ENCODE measurements around the gene PHC2.

Gene PHC2

GRCh38 chr1:33426916-33427315, 4.0 kb downstream of the PHC2 start:
- Histone ChIP-seq H3K36me3 (ENCODE audit: control insufficient read depth in 2 of 2, insufficient read depth in 1 of 2, low read length in 2 of 2) (peaks cover 0 to 9% of the 10 kb centered on the region in 2 experiments; a peak in 1 of 3 replicates), H3K27ac (ENCODE audit: extremely low read depth, low read depth, low read length) (no peak overlapping the region), H3K4me3 (ENCODE audit: low read depth, low read length) (no peak overlapping the region), H3K9me3 (ENCODE audit: control insufficient read depth, insufficient read depth, low read depth, low read length) (no peaks in the 10 kb centered on the region), H3K4me1 (ENCODE audit: control insufficient read depth, insufficient read depth, low read length) (peaks cover 4% of the 10 kb centered on the region; the same call in 1 of the 2 replicates)
- CTCF ChIA-PET: interaction anchor here (0.6 to 1.2 kb wide), 5 partner anchors 28 to 131 kb away, joined by 3 to 6 read pairs (median 4); no protein-coding TSS in a partner anchor
- no peak for TF ChIP-seq ZNF473 (tag by site-specific recombination; IDR thresholded peaks at IDR 0.05)
- no peak for TF ChIP-seq ZNF621 (tag by site-specific recombination; IDR thresholded peaks at IDR 0.05)
- TF ChIP-seq ZNF629 (tag by site-specific recombination; IDR thresholded peaks at IDR 0.05): no peak
- TF ChIP-seq PRDM10 (tag by site-specific recombination; IDR thresholded peaks at IDR 0.05): no peak
- no peak for TF ChIP-seq ZNF248 (tag by site-specific recombination; IDR thresholded peaks at IDR 0.05)
- POLR2A ChIA-PET: no interaction called here

- peaks cover 4% of the 10 kb centered on the region; the same call in 1 of the 2 replicates for H3K4me1 ChIP-seq (ENCODE audit: control insufficient read depth, insufficient read depth, low read length)
- H3K27ac ChIP-seq (ENCODE audit: extremely low read depth, low read depth, low read length): no peak overlapping the region
- no peak overlapping the region for H3K4me3 ChIP-seq (ENCODE audit: low read depth, low read length)
- POLR2A ChIA-PET: interaction anchor here (0.6 kb wide), 1 partner anchor 76 kb away, joined by 4 read pairs; no protein-coding TSS in a partner anchor
- CTCF ChIA-PET: interaction anchor here (0.8 kb wide), 1 partner anchor 29 kb away, joined by 6 read pairs; no protein-coding TSS in a partner anchor
- no peaks in the 10 kb centered on the region for H3K9me3 ChIP-seq (ENCODE audit: control insufficient read depth, insufficient read depth, low read depth, low read length)
- TF ChIP-seq ZNF580 (tag by site-specific recombination; IDR thresholded peaks at IDR 0.05) (no peak), ZBTB17 (tag by site-specific recombination; IDR thresholded peaks at IDR 0.05) (no peak), ZXDB (tag by site-specific recombination; IDR thresholded peaks at IDR 0.05) (no peak), SCRT1 (tag by site-specific recombination; IDR thresholded peaks at IDR 0.05; ENCODE audit: borderline replicate concordance) (no peak), ZNF645 (tag by site-specific recombination; IDR thresholded peaks at IDR 0.05) (no peak), ZNF248 (tag by site-specific recombination; IDR thresholded peaks at IDR 0.05) (no peak), SP7 (tag by site-specific recombination; IDR thresholded peaks at IDR 0.05) (no peak), ZNF112 (tag by site-specific recombination; IDR thresholded peaks at IDR 0.05) (no peak), ZNF423 (tag by site-specific recombination; IDR thresholded peaks at IDR 0.05) (no peak)
- H3K36me3 ChIP-seq (ENCODE audit: control insufficient read depth in 2 of 2, insufficient read depth in 1 of 2, low read length in 2 of 2): peaks cover 0 to 9% of the 10 kb centered on the region in 2 experiments; a peak in 1 of 3 replicates
Measured at GRCh38 chr1:33425900-33426299, 5.0 kb downstream of the PHC2 start.

GRCh38 chr1:33424610-33425009, 6.3 kb downstream of the PHC2 start:
- TF ChIP-seq ZNF645 (tag by site-specific recombination; IDR thresholded peaks at IDR 0.05) (no peak), ZNF654 (tag by site-specific recombination; IDR thresholded peaks at IDR 0.05; ENCODE audit: low read depth) (no peak), GLI4 (tag by site-specific recombination; IDR thresholded peaks at IDR 0.05) (no peak), FEZF1 (tag by site-specific recombination; IDR thresholded peaks at IDR 0.05) (no peak), ZNF114 (tag by site-specific recombination; IDR thresholded peaks at IDR 0.05) (no peak), ZNF140 (tag by site-specific recombination; IDR thresholded peaks at IDR 0.05) (no peak), ZFP3 (tag by site-specific recombination; IDR thresholded peaks at IDR 0.05; ENCODE audit: low read depth) (no peak), ZBTB11 (tag by site-specific recombination; conservative IDR thresholded peaks at IDR 0.05; ENCODE audit: low read depth) (no peak)
- H3K36me3 ChIP-seq (ENCODE audit: control insufficient read depth in 2 of 2, insufficient read depth in 1 of 2, low read length in 2 of 2): peaks cover 0 to 9% of the 10 kb centered on the region in 2 experiments; a peak in 1 of 3 replicates
- H3K4me3 ChIP-seq (ENCODE audit: low read depth, low read length): no peak overlapping the region
- no peaks in the 10 kb centered on the region for H3K9me3 ChIP-seq (ENCODE audit: control insufficient read depth, insufficient read depth, low read depth, low read length)
- no peak overlapping the region for H3K27ac ChIP-seq (ENCODE audit: extremely low read depth, low read depth, low read length)
- peaks cover 4% of the 10 kb centered on the region; the same call in 1 of the 2 replicates for H3K4me1 ChIP-seq (ENCODE audit: control insufficient read depth, insufficient read depth, low read length)
- CTCF ChIA-PET: no interaction called here
- POLR2A ChIA-PET: no interaction called here
